Measurements from ENCODE around the gene WARS2. TPM values are rescaled to one million over a fixed set of nuclear protein-coding genes. Genes with fewer than 3 reads are reported as not detected.

Gene WARS2
- total RNA-seq, 1 donor = 21.7 TPM

- H3K4me3 ChIP-seq (ENCODE audit: low read depth, low read length) = no peak overlapping the region
- DNase-seq (ENCODE audit: low read depth) = no peak
- TF ChIP-seq CTCF (IDR thresholded peaks at IDR 0.05; ENCODE audit: insufficient read depth, low read length) = no peak
Measured at GRCh38 chr1:118999348-119000071, 140.9 kb downstream of the WARS2 start.

- TF ChIP-seq CTCF (IDR thresholded peaks at IDR 0.05; ENCODE audit: insufficient read depth, low read length) = no peak
- no peak overlapping the region for H3K4me3 ChIP-seq (ENCODE audit: low read depth, low read length)
- DNase-seq (ENCODE audit: low read depth) = no peak
Measured at GRCh38 chr1:118998171-118998570, 142.3 kb downstream of the WARS2 start.

GRCh38 chr1:118997225-118997624, 143.2 kb downstream of the WARS2 start:
- H3K4me3 ChIP-seq (ENCODE audit: low read depth, low read length) = no peak overlapping the region
- TF ChIP-seq CTCF (IDR thresholded peaks at IDR 0.05; ENCODE audit: insufficient read depth, low read length) = no peak
- no peak for DNase-seq (ENCODE audit: low read depth)

GRCh38 chr1:118995312-118996016, 145.0 kb downstream of the WARS2 start:
- DNase-seq (ENCODE audit: low read depth) = no peak
- H3K4me3 ChIP-seq (ENCODE audit: low read depth, low read length) = no peak overlapping the region
- TF ChIP-seq CTCF (IDR thresholded peaks at IDR 0.05; ENCODE audit: insufficient read depth, low read length) = no peak

- no peak for DNase-seq (ENCODE audit: low read depth)
- no peak for TF ChIP-seq CTCF (IDR thresholded peaks at IDR 0.05; ENCODE audit: insufficient read depth, low read length)
- H3K4me3 ChIP-seq (ENCODE audit: low read depth, low read length) = no peak overlapping the region
Measured at GRCh38 chr1:118993700-118994026, 146.8 kb downstream of the WARS2 start.

GRCh38 chr1:118992868-118993699, 147.4 kb downstream of the WARS2 start:
- TF ChIP-seq CTCF (IDR thresholded peaks at IDR 0.05; ENCODE audit: insufficient read depth, low read length) = no peak
- H3K4me3 ChIP-seq (ENCODE audit: low read depth, low read length) = no peak overlapping the region
- DNase-seq (ENCODE audit: low read depth) = no peak

Data from fibroblast of the aortic adventitia (primary cell).